Heart left ventricle (tissue), 13 donors: ENCODE data around the gene ADAMTS12.

ENCODE experiments used
- POLR2A ChIP-seq, 2 donors: fragments of 450-650 bp; IDR thresholded peaks; one replicate each; pipeline ENCODE4 v1.6.1; 2017; ENCODE audit warnings: antibody characterized with exemption in 2 of 2, mild to moderate bottlenecking in 2 of 2, moderate library complexity in 2 of 2
- TF ChIP-seq, protein P1 (sequence below), 12 donors: fragments of 200-600 bp; sonication (generic) in 4 of 12; IDR thresholded peaks; one replicate each; pipeline versions ENCODE4 v1.5.0 to v1.8.0; 2018 to 2022; ENCODE audit warnings: antibody characterized with exemption in 12 of 12, mild to moderate bottlenecking in 5 of 12
- donor health status: ischemic (EF 13 %, LVEDD 7.1; RV severe dilation, severe dysfunction).
- donor health status: DM: no; HTN: yes; CAD: no.
- donor health status: DM: no; HTN: no; CAD: no.
- donor health status: ischemic (EF 25% LVEDD 6.9; RV normal size, moderate dysfunction).
- donor health status: ischemic (EF 25% LVEDD 5.7; RV mildly dilated, moderate dysfunction).
- donor health status: ischemic (EF 35%, LVEDD 5.7; RV mildly dilated, moderate dysfunction).
- donor health status: nonischemic (EF 11% LVEDD 7.7; RV severe dilation, severe dysfunction).
- donor health status: DM: yes; HTN: yes; CAD: no.
- donor health status: PGD.
- donor health status: ischemic (EF 29% LVEDD 5.4; RV normal size, mild dysfunction).
- donor health status: nonischemic (EF 23%, LVEDD 6.1; RV moderate dilation, normal function).

DNA sequence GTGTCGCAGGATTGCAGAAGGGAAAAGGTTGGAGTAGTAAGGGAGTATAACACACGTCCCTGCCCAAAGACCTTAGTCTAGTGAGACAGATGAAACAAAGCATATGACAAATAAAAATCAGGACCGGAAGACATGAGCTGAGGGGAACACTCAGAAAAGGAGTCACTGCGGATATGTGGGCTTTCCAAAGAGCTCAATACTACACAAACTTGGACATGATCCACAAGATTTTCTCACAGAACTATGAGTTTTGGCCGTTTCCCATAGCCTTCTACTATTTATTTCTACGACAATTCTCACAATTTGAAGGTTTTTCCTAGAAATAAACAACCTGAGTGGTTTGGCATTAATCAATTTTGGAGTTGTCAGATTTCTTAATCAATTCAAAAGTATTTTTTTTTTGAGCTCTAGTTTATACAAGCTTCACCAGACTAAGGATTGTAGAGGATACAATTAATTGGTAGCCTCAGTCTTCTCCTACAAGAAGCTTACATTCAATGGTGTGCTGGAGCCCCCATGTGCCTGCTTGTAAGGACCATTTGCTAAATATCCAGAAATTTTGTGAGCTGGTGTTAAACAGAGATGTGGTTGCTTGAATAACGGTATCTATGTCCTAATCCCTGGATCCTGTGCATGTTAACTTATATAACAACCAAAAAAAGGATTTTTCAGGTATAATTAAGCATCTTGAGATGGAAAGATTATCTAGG, 91.4 kb downstream of the ADAMTS12 start:
- TF ChIP-seq, protein P1, sequence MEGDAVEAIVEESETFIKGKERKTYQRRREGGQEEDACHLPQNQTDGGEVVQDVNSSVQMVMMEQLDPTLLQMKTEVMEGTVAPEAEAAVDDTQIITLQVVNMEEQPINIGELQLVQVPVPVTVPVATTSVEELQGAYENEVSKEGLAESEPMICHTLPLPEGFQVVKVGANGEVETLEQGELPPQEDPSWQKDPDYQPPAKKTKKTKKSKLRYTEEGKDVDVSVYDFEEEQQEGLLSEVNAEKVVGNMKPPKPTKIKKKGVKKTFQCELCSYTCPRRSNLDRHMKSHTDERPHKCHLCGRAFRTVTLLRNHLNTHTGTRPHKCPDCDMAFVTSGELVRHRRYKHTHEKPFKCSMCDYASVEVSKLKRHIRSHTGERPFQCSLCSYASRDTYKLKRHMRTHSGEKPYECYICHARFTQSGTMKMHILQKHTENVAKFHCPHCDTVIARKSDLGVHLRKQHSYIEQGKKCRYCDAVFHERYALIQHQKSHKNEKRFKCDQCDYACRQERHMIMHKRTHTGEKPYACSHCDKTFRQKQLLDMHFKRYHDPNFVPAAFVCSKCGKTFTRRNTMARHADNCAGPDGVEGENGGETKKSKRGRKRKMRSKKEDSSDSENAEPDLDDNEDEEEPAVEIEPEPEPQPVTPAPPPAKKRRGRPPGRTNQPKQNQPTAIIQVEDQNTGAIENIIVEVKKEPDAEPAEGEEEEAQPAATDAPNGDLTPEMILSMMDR (IDR thresholded peaks at IDR 0.05): peak in 2 of 12 donors; percentile 9 to 10
- no peak for TF ChIP-seq POLR2A (IDR thresholded peaks at IDR 0.05)
